Astrocyte of the spinal cord (primary cell): ENCODE data around the gene IGFALS.

Experiments
- DNase-seq: peaks from one replicate; pipeline ENCODE4 v3.0.0; 2011; ENCODE audit warnings: low read depth, low spot score
- H3K4me3 ChIP-seq: 2 replicates; pipeline ENCODE4 v1.5.1; 2011; ENCODE audit warnings: low read depth, mild to moderate bottlenecking, low read length, moderate library complexity
- in situ Hi-C: cut with HindIII; loops from 2 replicates; pipeline ENCODE4 v1.10.0; 2017; ENCODE audit warnings: low sequenced_read_pairs
- TF ChIP-seq, protein P1 (sequence below): IDR thresholded peaks from 2 replicates; pipeline ENCODE4 v1.5.1; 2012; ENCODE audit warnings: low read depth, mild to moderate bottlenecking, low read length, inconsistent platforms

The IGFALS gene

DNA sequence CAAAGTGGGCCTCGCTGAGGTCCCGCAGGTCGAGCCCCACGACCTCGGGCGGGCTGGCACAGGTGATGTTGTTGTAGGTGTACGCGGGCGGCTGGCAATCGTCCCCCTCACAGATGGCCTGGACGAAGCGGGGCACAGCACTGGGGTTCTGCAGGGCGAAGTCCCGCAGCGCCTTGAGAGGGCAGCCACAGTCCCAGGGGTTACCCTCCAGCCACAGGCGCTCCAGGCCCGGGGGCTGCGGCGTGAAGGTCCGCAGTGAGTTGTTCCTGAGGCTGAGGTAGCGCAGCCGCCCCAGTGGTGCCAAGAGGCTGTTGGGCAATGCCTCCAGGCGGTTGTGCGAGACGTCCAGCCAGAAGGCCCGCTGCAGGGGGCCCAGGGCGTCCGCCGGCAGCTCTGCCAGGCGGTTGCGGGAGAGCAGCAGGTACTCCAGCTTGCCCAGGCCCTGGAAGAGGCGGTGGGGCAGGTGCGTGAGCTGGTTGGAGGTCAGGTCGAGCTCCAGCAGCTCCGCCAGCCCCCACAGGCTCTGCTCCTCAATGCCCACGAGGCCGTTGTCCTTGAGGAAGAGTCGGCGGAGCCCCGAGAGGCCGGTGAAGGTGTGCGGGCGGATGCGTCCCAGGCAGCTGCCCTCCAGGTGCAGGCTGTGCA lies 2.8 kb downstream of the IGFALS start:
- TF ChIP-seq, protein P1, sequence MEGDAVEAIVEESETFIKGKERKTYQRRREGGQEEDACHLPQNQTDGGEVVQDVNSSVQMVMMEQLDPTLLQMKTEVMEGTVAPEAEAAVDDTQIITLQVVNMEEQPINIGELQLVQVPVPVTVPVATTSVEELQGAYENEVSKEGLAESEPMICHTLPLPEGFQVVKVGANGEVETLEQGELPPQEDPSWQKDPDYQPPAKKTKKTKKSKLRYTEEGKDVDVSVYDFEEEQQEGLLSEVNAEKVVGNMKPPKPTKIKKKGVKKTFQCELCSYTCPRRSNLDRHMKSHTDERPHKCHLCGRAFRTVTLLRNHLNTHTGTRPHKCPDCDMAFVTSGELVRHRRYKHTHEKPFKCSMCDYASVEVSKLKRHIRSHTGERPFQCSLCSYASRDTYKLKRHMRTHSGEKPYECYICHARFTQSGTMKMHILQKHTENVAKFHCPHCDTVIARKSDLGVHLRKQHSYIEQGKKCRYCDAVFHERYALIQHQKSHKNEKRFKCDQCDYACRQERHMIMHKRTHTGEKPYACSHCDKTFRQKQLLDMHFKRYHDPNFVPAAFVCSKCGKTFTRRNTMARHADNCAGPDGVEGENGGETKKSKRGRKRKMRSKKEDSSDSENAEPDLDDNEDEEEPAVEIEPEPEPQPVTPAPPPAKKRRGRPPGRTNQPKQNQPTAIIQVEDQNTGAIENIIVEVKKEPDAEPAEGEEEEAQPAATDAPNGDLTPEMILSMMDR, result no peak
- H3K4me3 ChIP-seq, result no peak overlapping the region
- in situ Hi-C loops, result no loop called here
- DNase-seq, result no peak

DNA sequence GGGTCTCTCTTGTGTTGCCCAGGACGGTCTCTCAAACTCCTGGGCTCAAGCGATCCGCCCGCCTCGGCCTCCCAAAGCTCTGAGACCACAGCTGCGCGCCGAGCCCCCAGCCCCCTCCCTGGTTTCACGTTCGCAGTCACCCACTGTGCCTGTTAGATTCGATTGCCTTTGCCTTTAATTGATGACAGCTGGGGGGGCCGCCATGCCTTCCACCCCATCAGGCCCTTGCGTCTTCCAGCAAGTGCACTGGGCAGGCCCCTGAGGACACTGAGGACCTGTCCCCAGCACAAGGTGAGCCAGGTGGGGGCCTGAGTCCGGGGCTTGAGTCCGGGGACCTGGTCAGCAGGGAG lies 3.3 kb downstream of the IGFALS start:
- in situ Hi-C loops, result no loop called here
- TF ChIP-seq, protein P1, result no peak
- no peak overlapping the region for H3K4me3 ChIP-seq
- no peak for DNase-seq

DNA sequence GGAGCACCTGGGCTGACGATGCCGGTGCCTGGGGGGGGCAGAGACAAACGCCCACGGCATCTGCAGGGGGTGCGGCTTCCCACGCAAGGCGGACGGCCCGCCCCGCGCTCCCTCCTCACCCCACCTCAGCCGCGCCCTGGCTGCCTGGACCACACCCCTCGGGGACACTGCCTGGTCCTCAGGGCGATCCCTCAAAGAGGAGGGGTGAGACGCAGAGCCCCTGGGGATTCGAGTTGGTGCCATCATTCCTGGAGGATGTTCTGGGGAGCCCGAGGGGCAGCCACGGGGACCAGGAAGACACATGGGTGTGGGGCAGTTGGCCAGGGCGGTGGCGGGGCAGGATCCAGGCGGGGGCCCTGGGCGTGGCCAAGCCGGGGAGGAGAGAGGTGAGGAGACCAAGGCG lies 3.9 kb downstream of the IGFALS start:
- TF ChIP-seq, protein P1, result no peak
- in situ Hi-C loops, result no loop called here
- H3K4me3 ChIP-seq, result no peak overlapping the region
- no peak for DNase-seq

DNA sequence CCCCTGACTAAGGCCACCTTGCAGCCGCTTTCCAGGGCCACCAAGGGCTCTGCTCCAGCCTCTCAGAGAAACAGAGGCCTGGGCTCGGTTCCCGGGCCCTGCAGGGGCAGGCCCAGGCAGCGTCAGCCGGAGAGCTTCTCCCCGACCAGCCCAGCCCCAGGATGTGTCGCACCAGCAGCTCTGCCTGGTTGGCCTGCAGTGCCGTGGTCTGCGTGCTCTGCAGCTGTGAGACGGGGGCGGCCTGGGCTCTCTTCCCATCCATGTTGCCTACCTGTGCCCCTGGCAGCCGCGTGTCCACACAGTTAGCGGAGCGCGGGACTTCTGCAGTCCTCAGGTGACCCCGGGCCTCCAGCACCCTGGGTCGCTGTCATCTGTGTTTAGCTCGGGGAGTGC lies 4.8 kb downstream of the IGFALS start:
- DNase-seq, result no peak
- in situ Hi-C loops, result no loop called here
- H3K4me3 ChIP-seq, result no peak overlapping the region
- TF ChIP-seq, protein P1, result no peak

DNA sequence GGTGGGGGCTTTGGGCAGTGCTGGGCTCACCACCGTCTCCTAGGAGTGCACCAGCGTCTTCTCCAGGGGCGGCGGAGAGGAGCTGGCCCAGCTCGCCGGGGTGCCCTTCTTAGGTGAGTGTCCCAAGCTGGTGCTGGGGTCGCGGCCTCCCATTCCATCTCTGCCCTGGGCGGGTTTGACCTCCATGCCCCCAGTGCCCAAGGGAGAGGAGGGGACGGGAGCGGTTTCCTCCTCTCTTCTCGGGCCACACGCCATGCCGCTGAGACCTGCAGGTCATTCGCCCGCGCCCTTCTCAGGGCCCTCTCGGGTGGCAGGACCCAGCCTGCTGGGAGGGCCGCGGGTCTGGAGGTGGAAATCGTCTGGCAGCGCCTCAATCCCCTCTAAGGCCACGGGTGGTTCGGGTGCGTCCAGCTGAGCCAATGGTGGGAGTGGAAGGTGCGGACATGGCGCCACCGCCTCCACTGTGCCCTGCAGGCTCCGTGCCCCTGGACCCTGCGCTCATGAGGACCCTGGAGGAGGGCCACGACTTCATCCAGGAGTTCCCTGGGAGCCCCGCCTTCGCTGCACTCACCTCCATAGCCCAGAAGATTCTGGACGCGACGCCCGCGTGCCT lies 5.3 kb downstream of the IGFALS start:
- no peak overlapping the region for H3K4me3 ChIP-seq
- no peak for DNase-seq
- TF ChIP-seq, protein P1, result no peak
- in situ Hi-C loops, result no loop called here

DNA sequence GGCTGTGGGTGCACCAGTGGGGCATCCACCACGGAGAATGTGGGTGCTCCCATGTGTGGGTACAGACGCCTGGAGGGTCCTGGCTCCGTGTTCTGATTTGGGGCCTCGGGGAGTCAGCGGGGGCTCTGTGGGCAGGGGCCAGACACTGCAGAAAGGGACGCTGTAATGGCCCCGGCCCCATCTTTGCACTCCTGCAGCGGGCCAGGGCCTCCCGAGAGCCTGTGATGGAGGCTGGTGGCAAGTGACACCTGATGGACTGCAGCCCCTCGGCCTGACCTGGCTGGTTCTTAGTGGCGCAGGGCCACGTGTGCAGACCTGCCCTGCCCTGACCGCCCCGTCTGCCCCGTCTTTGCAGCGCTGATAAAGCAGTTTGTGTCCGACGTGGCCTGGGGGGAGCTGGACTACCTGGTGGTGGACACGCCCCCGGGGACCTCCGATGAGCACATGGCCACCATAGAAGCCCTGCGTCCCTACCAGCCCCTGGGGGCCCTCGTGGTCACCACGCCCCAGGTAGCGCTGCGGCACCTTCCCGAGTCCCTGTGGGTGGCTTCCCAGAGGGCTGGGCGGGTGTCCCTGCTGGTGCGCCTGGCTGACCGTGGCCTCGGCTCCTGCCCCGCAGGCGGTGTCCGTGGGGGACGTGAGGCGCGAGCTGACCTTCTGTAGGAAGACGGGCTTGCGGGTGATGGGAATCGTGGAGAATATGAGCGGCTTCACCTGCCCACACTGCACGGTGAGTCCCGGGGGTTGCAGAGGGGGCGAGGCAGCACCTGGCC lies 6.0 kb downstream of the IGFALS start:
- in situ Hi-C loops, result no loop called here
- DNase-seq, result no peak
- TF ChIP-seq, protein P1, result no peak
- no peak overlapping the region for H3K4me3 ChIP-seq
